Caco-2 (cell line): ENCODE results near the gene FCGR2B. TPM values are rescaled to one million over a fixed set of nuclear protein-coding genes. Genes with fewer than 3 reads are reported as not detected.
"Not testable (repeated sequence)": the region's sequence is repeated elsewhere in the genome, so short reads cannot be mapped to it uniquely, and the experiment has no call there.

ENCODE experiments used
- BruUV-seq: library from RNA; stranded (reverse); fragments of 400-500 nt; replicated peaks from 2 replicates; lab custom pipeline; 2021; lab: Mats Ljungman, UMichigan
- CTCF ChIA-PET: fragments of 300-600 bp; sonication (Branson Sonifier 250); formaldehyde crosslinking; loops from one replicate; lab custom pipeline; 2022; ENCODE audit warnings: antibody characterized with exemption; lab: Charles Lee
- POLR2A ChIA-PET: fragments of 300-600 bp; sonication (Branson Sonifier 250); formaldehyde crosslinking; loops from one replicate; lab custom pipeline; 2022; ENCODE audit warnings: antibody characterized with exemption; lab: Charles Lee
- DNase-seq, 2 experiments: peaks; one replicate each; pipeline versions ENCODE4 v3.0.0 to v3.0.0-alpha.2; 2020 to 2022
- H3K27me3 ChIP-seq: replicated peaks from 2 replicates; pipeline ENCODE4 v1.6.0; 2011; ENCODE audit warnings: low read length; ENCODE audit not compliant: control insufficient read depth, insufficient read depth
- H3K36me3 ChIP-seq: 2 replicates; pipeline ENCODE4 v1.5.1; 2011; ENCODE audit warnings: low read length; ENCODE audit not compliant: control insufficient read depth, insufficient read depth
- H3K4me1 ChIP-seq: fragments of 250-450 bp; sonication (Bioruptor Pico); 2 replicates; pipeline ENCODE4 v1.5.1; 2020; ENCODE audit warnings: mild to moderate bottlenecking
- H3K4me3 ChIP-seq: 2 replicates; pipeline ENCODE4 v1.5.1; 2011; ENCODE audit warnings: low read depth, mild to moderate bottlenecking, control low read depth, low read length
- H3K9me3 ChIP-seq: fragments of 250-450 bp; sonication (Bioruptor Pico); 2 replicates; pipeline ENCODE4 v1.5.1; 2020; ENCODE audit warnings: mild to moderate bottlenecking, moderate library complexity
- H3K27ac Mint-ChIP-seq: one replicate; pipeline ENCODE4 v1.8.0; 2022; ENCODE audit warnings: mixed read lengths; ENCODE audit not compliant: unreplicated experiment
- H3K27me3 Mint-ChIP-seq: one replicate; pipeline ENCODE4 v1.8.0; 2022; ENCODE audit warnings: mixed read lengths; ENCODE audit not compliant: insufficient read depth, unreplicated experiment
- H3K36me3 Mint-ChIP-seq: one replicate; pipeline ENCODE4 v1.8.0; 2022; ENCODE audit warnings: mild to moderate bottlenecking, mixed read lengths; ENCODE audit not compliant: insufficient read depth, unreplicated experiment
- H3K4me1 Mint-ChIP-seq: one replicate; pipeline ENCODE4 v1.8.0; 2022; ENCODE audit warnings: low read depth, mixed read lengths; ENCODE audit not compliant: unreplicated experiment
- H3K4me3 Mint-ChIP-seq: one replicate; pipeline ENCODE4 v1.8.0; 2022; ENCODE audit warnings: mild to moderate bottlenecking, moderate library complexity, mixed read lengths; ENCODE audit not compliant: unreplicated experiment
- H3K9me3 Mint-ChIP-seq: one replicate; pipeline ENCODE4 v1.8.0; 2022; ENCODE audit warnings: mixed read lengths; ENCODE audit not compliant: unreplicated experiment
- intact Hi-C: fragments of 100-400 bp; cut with micrococcal nuclease; formaldehyde crosslinking; loops from one replicate; pipeline ENCODE4 v1.10.0; 2022; ENCODE audit not compliant: unreplicated experiment
- total RNA-seq: library from RNA; stranded (reverse); gene quantifications from 2 replicates; pipeline ENCODE4 v1.2.3, GENCODE V29; 2022

The FCGR2B gene
- total RNA-seq, 1 experiment from 2014 or later, result not detected

DNA sequence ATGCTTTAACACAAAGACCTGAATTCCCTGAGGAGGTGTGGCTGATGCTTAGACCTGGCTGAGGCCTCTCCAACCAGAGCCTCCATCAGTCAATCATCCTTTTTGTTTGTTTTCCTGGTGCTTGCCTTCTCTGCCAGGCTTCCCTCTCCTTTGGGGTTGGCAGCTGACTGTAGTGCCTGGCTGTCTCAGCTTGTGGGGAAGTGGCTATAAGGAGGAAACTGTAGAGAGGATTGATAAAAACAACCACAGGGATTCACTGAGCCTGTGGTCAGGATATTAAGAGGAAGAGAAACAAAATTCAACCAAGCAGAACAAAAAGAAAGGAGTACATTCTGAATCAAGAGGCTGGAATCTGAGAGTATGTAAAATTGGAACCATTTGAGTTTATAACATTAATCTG lies 4.4 kb upstream of the FCGR2B start:
- H3K4me3 Mint-ChIP-seq, intact Hi-C loops, H3K4me1 Mint-ChIP-seq, H3K27me3 ChIP-seq, CTCF ChIA-PET, H3K4me1 ChIP-seq, H3K9me3 Mint-ChIP-seq, H3K4me3 ChIP-seq, H3K27me3 Mint-ChIP-seq, BruUV-seq, H3K9me3 ChIP-seq, DNase-seq, H3K36me3 ChIP-seq, H3K36me3 Mint-ChIP-seq, H3K27ac Mint-ChIP-seq, POLR2A ChIA-PET: not testable (repeated sequence)

DNA sequence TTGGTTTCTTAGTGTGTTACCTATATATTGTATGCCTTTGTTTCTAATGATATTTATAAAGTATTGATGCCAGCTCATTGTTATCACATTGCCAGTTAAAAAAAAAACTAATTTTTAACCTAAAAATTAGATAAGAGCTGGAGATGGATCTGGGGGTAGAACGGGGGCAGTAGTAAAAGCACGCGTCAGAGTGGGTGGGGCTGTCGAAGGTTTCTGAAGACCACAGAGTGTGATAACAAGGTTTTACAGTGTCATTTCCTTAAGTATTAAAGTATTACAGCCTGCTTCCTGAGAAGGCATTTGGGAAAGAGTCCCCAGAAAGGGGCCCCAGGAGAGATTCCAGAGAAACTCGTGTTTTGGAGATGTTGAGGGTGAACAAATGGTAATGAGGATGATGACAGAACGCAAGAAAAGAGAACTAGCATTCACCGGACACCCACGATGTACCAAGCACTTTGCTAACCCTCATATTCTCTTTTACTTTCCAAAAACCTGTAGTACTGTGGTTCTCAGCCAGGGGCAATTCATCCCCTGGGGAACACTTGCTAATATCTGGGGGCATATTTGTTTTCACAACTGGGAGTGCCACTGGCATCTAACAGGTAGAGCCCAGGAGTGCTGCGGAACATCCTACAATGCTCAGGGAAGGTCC lies 1.2 kb upstream of the FCGR2B start:
- H3K9me3 Mint-ChIP-seq, CTCF ChIA-PET, H3K27me3 ChIP-seq, H3K4me3 ChIP-seq, H3K36me3 Mint-ChIP-seq, H3K27me3 Mint-ChIP-seq, H3K4me3 Mint-ChIP-seq, DNase-seq, H3K4me1 ChIP-seq, POLR2A ChIA-PET, H3K9me3 ChIP-seq, H3K36me3 ChIP-seq, intact Hi-C loops, BruUV-seq, H3K27ac Mint-ChIP-seq, H3K4me1 Mint-ChIP-seq: not testable (repeated sequence)

DNA sequence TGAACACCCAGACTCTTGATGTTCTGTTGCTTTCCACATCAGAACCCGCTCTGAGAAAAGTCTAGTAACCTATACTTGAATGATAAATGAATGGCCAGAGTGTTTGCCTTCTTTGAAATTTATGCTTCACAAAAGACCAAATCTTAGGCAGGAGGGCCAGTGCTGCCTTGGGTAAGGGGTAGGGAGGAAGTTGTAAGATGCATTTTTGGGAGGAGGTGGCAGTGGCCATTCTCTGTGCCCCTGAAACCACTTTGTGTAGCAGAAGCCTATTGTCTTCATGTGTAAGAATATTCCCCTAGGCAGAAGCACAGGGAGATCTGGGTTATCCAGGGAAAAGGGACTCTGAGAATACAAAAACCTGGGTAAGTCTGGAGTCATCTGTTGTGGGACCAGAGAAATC lies 626 bp downstream of the FCGR2B start:
- POLR2A ChIA-PET, H3K36me3 Mint-ChIP-seq, H3K27me3 Mint-ChIP-seq, DNase-seq, H3K27ac Mint-ChIP-seq, H3K4me1 ChIP-seq, H3K4me3 ChIP-seq, H3K9me3 Mint-ChIP-seq, H3K9me3 ChIP-seq, H3K4me3 Mint-ChIP-seq, BruUV-seq, H3K4me1 Mint-ChIP-seq, CTCF ChIA-PET, H3K27me3 ChIP-seq, intact Hi-C loops, H3K36me3 ChIP-seq: not testable (repeated sequence)

DNA sequence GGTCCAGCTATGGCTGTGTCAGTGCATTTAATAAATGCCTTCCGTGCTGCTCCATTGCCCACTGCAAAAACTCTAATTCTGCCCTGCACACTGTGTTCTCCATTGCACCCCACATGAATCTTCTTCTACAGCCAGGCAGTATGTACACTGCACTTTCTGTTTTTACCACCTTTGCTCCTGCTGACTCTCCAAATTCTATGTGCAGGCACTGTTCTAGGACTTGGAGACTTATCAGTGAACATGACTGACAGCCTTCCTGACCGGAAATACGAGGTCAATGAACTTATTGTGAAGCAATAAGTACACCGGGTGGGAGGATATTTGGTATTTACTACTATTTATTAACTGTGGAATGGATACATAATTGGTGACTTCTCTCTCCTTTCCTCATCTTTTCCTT lies 1.7 kb downstream of the FCGR2B start:
- CTCF ChIA-PET, BruUV-seq, H3K4me1 Mint-ChIP-seq, DNase-seq, H3K4me1 ChIP-seq, H3K4me3 ChIP-seq, H3K36me3 ChIP-seq, H3K9me3 ChIP-seq, H3K4me3 Mint-ChIP-seq, H3K9me3 Mint-ChIP-seq, H3K27me3 Mint-ChIP-seq, H3K27ac Mint-ChIP-seq, H3K36me3 Mint-ChIP-seq, POLR2A ChIA-PET, H3K27me3 ChIP-seq, intact Hi-C loops: not testable (repeated sequence)

DNA sequence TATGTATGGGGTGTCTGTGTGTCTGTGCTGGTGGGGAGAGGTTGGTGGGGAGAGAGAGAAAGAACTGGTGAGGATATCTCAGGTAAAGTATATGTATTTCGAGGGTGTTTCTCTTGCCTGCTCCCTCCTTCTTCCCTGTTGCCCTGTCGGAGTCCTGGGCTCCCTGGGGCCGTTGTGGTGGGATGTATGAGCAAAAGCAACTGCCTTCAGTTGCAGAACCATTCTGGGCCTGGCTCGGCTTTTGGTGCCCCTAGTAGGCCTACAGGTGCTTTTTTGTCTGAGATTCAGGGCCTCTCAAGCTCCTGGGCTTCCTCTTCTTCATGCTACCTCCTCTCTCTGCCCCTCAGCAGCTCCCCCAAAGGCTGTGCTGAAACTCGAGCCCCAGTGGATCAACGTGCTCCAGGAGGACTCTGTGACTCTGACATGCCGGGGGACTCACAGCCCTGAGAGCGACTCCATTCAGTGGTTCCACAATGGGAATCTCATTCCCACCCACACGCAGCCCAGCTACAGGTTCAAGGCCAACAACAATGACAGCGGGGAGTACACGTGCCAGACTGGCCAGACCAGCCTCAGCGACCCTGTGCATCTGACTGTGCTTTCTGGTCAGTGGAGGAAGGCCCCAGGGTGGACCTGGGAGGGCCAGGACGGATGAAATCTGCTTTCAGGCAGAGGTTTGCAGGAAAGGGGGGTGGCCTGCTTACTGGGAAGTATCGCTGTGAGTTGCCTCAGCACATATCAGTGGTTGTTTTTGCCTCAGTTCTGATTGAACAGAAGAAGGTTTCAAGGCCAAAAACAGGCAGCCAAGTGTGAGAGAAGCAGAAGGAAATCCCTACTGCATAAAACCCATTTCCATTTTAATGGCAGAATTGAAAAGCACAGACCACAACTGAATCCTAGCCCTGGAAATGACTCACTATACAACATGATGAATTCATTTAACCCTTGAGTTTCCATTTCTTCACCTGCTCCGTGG lies 8.4 kb downstream of the FCGR2B start:
- H3K4me3 ChIP-seq, POLR2A ChIA-PET, BruUV-seq, H3K27ac Mint-ChIP-seq, H3K36me3 Mint-ChIP-seq, CTCF ChIA-PET, H3K4me1 Mint-ChIP-seq, H3K4me3 Mint-ChIP-seq, intact Hi-C loops, DNase-seq, H3K36me3 ChIP-seq, H3K27me3 ChIP-seq, H3K4me1 ChIP-seq, H3K27me3 Mint-ChIP-seq, H3K9me3 ChIP-seq, H3K9me3 Mint-ChIP-seq: not testable (repeated sequence)

DNA sequence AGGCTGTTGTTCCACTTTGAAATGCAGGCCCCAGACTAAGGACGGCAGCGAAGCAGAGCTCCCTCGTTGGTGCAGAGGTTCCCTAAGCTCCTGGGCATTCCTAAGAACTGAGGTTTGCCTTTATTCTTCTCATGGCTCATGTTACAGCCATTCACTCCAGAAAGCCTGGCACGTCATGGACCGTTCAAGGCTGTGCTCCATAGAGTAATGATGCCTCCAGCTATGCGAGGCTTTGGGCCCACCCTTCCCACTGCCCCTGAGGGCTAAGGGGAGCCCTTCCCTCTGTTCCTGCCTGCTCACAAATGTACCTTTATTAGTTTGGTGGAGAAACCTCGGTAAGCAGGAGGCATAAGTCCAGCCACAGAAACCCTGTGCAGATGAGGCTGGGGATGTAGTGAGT lies 10.5 kb downstream of the FCGR2B start:
- POLR2A ChIA-PET, H3K9me3 ChIP-seq, H3K27me3 Mint-ChIP-seq, H3K4me1 ChIP-seq, H3K4me1 Mint-ChIP-seq, H3K27ac Mint-ChIP-seq, BruUV-seq, H3K9me3 Mint-ChIP-seq, intact Hi-C loops, H3K4me3 ChIP-seq, H3K36me3 Mint-ChIP-seq, DNase-seq, H3K27me3 ChIP-seq, H3K36me3 ChIP-seq, H3K4me3 Mint-ChIP-seq, CTCF ChIA-PET: not testable (repeated sequence)

DNA sequence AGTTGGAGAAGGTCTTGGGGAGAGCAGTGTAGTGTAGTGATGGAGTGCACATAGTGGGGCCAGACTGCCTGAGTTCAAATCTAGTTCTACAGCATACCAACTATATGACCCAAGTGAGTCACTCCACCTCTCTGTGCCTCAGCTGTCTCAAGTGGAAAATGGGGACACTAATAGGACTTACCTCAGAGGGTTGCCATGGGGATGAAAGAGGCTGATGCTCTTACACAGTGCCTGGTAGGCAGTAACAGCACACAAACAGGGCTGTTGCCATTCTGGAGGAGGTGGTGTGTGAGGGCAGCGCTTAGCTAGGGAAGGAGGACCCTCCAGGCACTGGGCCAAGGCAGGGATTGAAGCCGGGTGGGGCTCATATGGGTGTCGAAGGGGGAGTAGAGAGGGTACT lies 11.5 kb downstream of the FCGR2B start:
- H3K4me1 ChIP-seq, H3K4me3 Mint-ChIP-seq, intact Hi-C loops, H3K27me3 ChIP-seq, CTCF ChIA-PET, H3K4me3 ChIP-seq, DNase-seq, H3K9me3 ChIP-seq, H3K27me3 Mint-ChIP-seq, POLR2A ChIA-PET, H3K36me3 Mint-ChIP-seq, H3K4me1 Mint-ChIP-seq, H3K9me3 Mint-ChIP-seq, BruUV-seq, H3K36me3 ChIP-seq, H3K27ac Mint-ChIP-seq: not testable (repeated sequence)
